ENCODE measurements around the gene SDHB. TPM values are rescaled to one million over a fixed set of nuclear protein-coding genes. Genes with fewer than 3 reads are reported as not detected.

SDHB gene
- total and polyA plus RNA-seq, 10 of the 15 experiments (the other 5 are each of a cell fraction or from before 2014, with no cell fraction given) = 101 to 319 (median 188) TPM

- POLR2A ChIA-PET = no interaction called here
- Histone ChIP-seq H3K79me2 (ENCODE audit: control insufficient read depth, insufficient read depth, low read length) (no peaks in the 10 kb centered on the region), H3K9me3 (replicated peaks; ENCODE audit: control insufficient read depth, insufficient read depth, low read length) (no peaks in the 10 kb centered on the region), H2AFZ (ENCODE audit: control insufficient read depth, low read depth, low read length) (no peak overlapping the region), H3K27me3 (replicated peaks in 1 of 2; ENCODE audit: control insufficient read depth in 2 of 2, insufficient read depth in 2 of 2, low read length in 1 of 2) (peaks cover 7 to 13% of the 10 kb centered on the region in 2 experiments; a peak in 3 of 4 replicates), H3K4me1 (ENCODE audit: control insufficient read depth, insufficient read depth, low read length) (no peaks in the 10 kb centered on the region), H3K9ac (ENCODE audit: control insufficient read depth, insufficient read depth, low read length) (no peak overlapping the region), H3K27ac (ENCODE audit: control insufficient read depth, insufficient read depth) (no peak overlapping the region), H3K4me3 (no peak overlapping the region), H4K20me1 (ENCODE audit: control insufficient read depth, insufficient read depth) (no peaks in the 10 kb centered on the region), H3K4me2 (ENCODE audit: control insufficient read depth, insufficient read depth) (no peak overlapping the region), H3K36me3 (ENCODE audit: control insufficient read depth in 2 of 2, insufficient read depth in 2 of 2, low read length in 1 of 2) (no peaks in the 10 kb centered on the region)
- in situ Hi-C loops (cut with MboI) (no loop called here), intact Hi-C loops (cut with micrococcal nuclease; ENCODE audit: unreplicated experiment) (no loop called here)
- RAD21 ChIA-PET (ENCODE audit: unreplicated experiment) = no interaction called here
- no TSS peak for BruUV-seq (replicated peaks)
- WGBS (ENCODE audit: insufficient coverage, insufficient replicate concordance, low lambda C conversion rate, missing lambda C conversion rate) = 16% methylated on average over 3 of the region's 4 CpGs
- CTCF ChIA-PET = interaction anchor here (1.0 kb wide), 1 partner anchor 18 kb away, joined by 6 read pairs; no protein-coding TSS in a partner anchor
- ATAC-seq (no peak), FAIRE-seq (no peak), DNase-seq (ENCODE audit: low read depth, low spot score) (no peak)
- no peak for TF ChIP-seq USF2 (IDR thresholded peaks at IDR 0.05; ENCODE audit: borderline replicate concordance, low read depth, low read length)
- no peak for TF ChIP-seq NFYA (IDR thresholded peaks at IDR 0.05; ENCODE audit: borderline replicate concordance, low read depth, low read length)
- TF ChIP-seq REST (IDR thresholded peaks at IDR 0.05; ENCODE audit: low read depth, low read length) = no peak
- TF ChIP-seq ATF2 (IDR thresholded peaks at IDR 0.05; ENCODE audit: low read length) = no peak
- TF ChIP-seq IKZF1 (conservative IDR thresholded peaks at IDR 0.05) = no peak
- TF ChIP-seq CBFB (IDR thresholded peaks at IDR 0.05; ENCODE audit: low read depth) = no peak
- no peak for TF ChIP-seq RAD51 (IDR thresholded peaks at IDR 0.05)
- no peak for TF ChIP-seq MYC (IDR thresholded peaks at IDR 0.05; ENCODE audit: insufficient read depth, insufficient read length, insufficient replicate concordance, low read length, severe bottlenecking)
- no peak for TF ChIP-seq FOXK2 (IDR thresholded peaks at IDR 0.05)
- no peak for TF ChIP-seq POU2F2 (IDR thresholded peaks at IDR 0.05; ENCODE audit: borderline replicate concordance, low read depth, low read length)
- no peak for TF ChIP-seq HDGF (IDR thresholded peaks at IDR 0.05)
- TF ChIP-seq TCF7 (IDR thresholded peaks at IDR 0.05; ENCODE audit: borderline replicate concordance) = no peak
- TF ChIP-seq E2F8 (IDR thresholded peaks at IDR 0.05; ENCODE audit: low read depth, partially characterized antibody) = no peak
- no peak for TF ChIP-seq IRF4 (IDR thresholded peaks at IDR 0.05; ENCODE audit: low read depth, low read length)
- no peak for TF ChIP-seq ASH2L (IDR thresholded peaks at IDR 0.05; ENCODE audit: borderline replicate concordance, low read depth)
- TF ChIP-seq NR2C1 (IDR thresholded peaks at IDR 0.05) = no peak
- SMC1A ChIA-PET (ENCODE audit: uncharacterized antibody, unreplicated experiment) = no interaction called here
These were observed 75.7 kb downstream of the SDHB start for GRCh38 chr1:16978139-16978538.

Measured in GM12878 (cell line).